A204.1 (cell line): Measurements from ENCODE around the gene TADA1.
"Not testable (repeated sequence)": the region's sequence is repeated elsewhere in the genome, so short reads cannot be mapped to it uniquely, and the experiment has no call there.

Experiments
- FAIRE-seq: peaks from 2 replicates; lab custom pipeline; 2012; peaks lifted over from hg19 to GRCh38; lab: Jason Lieb, UNC

TADA1 gene

DNA sequence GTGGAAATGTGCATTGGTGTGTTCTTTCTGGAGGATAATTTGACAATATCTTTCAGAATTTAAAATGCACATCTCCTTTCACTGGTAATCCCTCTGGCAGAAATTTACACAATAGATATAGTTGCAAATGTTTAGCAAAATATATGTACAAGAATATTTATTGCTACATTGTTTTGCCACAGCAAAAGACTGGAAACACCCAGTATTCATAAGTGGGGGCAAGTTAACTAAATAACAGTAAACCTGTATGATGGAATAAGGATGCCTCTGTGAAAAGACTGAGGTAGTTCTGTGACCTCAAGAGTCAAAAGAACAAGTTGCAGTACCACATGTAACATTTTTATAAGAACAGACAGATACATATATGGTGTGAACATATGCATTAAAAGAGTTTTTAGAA lies 13.7 kb upstream of the TADA1 start:
- no peak for FAIRE-seq

- no peak for FAIRE-seq
These were observed 12.5 kb upstream of the TADA1 start for GRCh38 chr1:166888373-166889111.

DNA sequence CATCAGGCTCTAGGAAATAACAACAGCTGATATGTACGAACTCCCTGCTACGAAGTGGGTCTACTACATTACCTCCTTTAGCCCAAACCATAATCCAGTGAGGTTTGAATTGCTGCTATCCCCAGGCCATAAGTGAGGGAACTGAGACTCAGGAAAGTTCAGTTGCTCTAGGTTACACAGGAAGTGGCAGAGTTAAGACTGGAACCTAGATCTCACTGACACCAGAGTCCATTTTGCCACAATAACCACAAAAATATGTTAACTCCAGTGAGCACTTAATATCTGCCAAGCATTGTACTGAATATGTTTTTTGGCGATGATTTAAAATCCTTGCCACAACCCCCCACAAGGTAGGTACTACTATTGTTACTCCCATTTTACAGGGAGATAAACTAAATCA lies 8.9 kb upstream of the TADA1 start:
- FAIRE-seq: no peak

GRCh38 chr1:166884040-166884642 lies 8.1 kb upstream of the TADA1 start:
- no peak for FAIRE-seq

GRCh38 chr1:166882893-166883292 lies 6.8 kb upstream of the TADA1 start:
- no peak for FAIRE-seq

DNA sequence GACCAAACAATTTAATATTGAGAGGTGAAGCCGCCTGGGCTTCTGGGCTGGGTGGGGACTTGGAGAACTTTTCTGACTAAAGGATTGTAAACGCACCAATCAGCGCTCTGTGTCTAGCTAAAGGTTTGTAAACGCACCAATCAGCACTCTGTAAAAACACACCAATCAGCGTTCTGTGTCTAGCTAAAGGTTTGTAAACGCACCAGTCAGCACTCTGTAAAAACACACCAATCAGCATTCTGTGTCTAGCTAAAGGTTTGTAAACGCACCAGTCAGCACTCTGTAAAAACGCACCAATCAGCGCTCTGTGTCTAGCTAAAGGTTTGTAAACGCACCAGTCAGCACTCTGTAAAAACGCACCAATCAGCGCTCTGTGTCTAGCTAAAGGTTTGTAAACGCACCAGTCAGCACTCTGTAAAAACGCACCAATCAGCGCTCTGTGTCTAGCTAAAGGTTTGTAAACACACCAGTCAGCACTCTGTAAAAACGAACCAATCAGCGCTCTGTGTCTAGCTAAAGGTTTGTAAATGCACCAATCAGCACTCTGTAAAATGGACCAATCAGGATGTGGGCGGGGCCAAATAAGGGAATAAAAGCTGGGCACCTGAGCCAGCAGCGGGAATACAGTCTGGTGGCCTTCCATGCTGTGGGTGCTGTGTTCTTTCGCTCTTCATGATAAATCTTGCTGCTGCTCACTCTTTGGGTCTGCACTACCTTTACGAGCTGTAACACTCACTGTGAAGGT lies 2.3 kb upstream of the TADA1 start:
- not testable (repeated sequence) for FAIRE-seq

DNA sequence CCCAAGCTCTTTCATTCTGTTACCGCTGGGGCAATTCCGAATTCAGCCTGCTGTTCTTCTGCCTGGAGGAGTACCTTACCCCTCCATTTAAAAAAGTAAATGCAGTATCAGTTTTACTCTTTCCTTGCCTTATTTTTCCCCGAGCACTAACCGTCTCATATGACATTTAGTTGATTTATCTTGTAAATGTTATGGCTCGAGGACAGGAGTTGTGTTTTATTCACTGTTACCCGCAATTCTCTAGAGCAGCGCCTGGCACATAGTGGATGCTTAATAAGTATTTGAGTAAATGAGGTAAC lies 425 bp upstream of the TADA1 start:
- FAIRE-seq: no peak

DNA sequence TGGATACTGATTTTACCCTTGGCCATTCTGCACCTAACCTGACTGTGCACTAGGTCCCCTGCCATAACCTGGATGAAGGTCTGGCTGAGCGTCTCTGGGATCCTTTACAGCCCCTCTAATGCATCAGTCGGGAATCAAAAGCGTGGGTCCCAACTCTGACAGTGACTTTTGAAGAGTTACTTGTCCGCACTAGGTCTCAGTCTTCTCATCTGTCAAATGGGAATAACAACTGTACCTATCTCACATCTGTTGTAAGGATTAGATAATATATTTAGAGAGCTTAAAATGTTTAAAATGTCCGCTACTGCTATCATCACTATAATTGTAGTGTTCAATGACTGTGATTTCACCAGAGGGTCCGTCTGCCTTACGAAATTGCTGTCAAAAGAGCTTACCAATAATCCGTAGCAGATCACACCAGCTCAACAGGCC lies 746 bp downstream of the TADA1 start:
- FAIRE-seq: no peak

GRCh38 chr1:166874464-166874863 lies 1.6 kb downstream of the TADA1 start:
- no peak for FAIRE-seq

- FAIRE-seq: no peak
These were observed 5.5 kb downstream of the TADA1 start for GRCh38 chr1:166870584-166870983.

DNA sequence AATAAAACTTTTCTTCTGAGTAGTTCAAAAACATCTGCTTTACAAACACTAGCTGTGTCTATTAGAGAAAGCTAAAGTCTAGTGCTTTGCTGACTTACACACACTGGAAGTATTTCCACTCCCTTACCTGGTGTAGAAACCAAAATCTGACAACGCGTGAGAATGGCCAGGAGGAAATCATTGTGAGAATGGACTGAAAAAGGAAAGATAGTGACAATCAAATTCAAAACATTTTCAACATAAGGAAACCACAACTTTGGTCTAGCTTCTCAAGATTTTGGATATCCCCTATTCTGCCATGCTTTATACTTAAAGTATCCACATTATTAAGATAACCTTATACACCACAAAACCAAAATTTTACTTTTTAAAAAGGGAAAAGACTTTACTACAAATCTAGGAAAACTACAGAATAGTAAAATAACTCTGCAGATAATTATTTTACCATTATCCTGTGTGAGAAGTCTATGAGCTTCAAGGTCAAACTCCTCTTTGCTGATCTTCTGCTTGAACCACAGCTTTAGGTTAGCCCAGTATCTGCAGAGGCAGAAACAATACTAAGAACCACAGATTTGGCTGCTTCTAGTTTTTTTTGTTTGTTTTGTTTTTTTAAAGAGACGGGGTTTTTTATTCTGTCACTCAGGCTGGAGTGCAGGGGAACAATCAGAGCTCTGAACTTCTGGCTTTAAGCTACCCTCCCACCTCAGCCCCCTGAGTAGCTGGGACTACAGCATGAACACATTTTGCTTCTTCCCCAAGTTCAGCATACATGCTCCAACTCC lies 6.6 kb downstream of the TADA1 start:
- FAIRE-seq: no peak

DNA sequence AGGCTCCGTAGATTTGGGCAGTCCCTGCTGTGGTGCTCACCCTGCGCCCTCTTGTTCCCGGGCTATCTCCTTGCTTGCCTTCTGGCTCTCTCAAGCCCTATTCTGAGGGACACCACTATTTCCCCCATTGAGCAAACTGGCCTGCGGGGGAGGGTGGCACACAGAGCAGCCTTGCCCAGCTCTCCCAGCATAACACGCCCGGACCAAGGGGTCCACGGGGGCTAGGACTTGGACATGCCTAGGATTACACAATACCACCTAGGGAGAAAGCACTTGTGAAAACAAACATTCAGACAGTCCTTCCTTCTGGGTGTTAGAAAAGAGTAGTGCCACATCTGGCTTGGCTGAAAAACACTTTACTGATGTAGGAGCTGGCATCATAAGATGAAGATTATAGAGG lies 7.4 kb downstream of the TADA1 start:
- FAIRE-seq: no peak

DNA sequence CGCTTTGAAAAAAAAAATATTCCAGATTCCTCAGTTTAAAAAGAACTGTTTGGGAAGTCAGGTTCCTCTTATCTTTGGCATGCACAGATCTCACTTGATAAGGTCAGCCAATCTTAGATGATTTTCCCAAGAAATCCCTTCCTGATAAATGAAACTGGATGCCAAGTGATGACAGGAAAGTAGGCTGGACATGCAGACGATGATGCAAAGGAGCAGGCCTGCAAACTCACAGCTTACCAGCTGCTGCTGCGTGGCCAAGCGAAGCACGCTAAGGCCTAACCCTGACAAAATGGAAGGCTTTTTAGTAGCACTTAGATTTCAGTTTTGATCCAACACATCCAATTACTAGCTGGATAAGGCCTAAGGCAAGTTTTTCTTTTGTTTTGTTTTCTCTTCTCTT lies 10.1 kb downstream of the TADA1 start:
- no peak for FAIRE-seq

- no peak for FAIRE-seq
These were observed 16.5 kb downstream of the TADA1 start for GRCh38 chr1:166859597-166859996.

DNA sequence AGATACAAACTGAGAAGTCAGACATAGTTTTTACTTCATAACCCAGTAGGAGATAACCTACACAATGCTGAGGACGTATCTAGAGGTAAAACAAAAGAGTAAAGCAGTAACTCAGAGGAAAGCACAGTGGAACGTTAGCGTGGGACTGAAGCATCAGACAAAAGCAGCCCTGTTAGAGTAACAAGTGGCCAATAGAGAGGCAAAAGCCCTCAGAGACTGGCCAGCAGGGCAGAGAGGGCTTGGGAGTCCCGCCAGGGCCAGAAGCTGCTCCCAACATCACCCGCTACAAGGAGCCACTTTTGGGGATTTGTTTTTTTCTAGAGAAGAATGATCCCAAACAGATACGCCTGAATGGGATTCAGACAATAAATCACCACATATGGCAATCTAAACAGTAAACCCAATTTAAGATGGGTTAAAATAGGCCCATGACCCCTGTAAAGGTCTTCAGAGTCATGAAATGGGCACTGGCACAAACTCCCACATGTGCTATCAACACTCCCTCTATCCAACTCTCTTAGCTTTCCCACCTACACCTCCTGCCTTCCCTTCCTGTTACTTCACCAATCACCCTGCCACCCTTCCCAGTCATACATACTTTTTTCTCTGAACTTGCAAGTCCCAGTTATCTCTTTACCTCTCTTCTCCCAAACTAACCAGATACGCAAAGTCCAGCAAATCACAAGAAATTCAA lies 17.2 kb downstream of the TADA1 start:
- no peak for FAIRE-seq

- FAIRE-seq: no peak
These were observed 18.1 kb downstream of the TADA1 start for GRCh38 chr1:166857995-166858394.

DNA sequence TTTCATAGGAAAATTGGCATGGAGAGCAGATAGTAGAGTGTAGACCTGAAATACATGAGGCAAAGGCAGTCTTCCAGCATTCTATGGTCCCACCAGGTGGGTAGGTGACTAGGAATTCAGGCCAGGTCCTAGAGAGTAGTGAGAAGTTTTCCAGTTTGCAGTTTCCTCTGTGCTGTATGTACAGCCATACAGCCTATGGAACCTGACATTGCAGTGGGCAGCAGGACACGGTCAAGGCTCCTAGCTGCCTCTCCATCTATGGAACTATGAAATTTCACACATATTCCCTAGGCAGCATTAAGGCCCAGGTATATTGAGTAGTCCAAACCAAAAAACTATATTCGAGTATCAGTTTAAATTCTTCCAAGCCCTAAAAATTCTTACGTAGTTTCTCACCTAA lies 20.5 kb downstream of the TADA1 start:
- FAIRE-seq: no peak

DNA sequence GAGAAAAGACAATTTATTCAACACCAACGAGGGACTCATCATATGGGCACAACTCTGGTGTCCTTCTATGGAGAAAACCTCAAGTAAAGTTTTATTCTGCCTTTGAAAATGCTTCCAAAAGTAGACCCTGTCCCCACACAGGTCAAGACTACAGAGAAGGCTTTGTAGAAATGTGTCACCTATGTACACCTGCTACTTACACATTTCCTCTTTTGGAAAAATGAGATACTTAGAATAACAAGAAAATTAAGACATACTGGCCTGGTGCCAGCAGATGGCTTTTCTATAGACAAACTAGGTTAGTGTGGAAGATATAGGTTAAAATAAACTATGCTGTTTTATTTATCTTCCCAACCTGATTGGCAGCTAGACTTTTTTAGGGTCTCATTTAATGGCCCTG lies 23.1 kb downstream of the TADA1 start:
- FAIRE-seq: no peak

DNA sequence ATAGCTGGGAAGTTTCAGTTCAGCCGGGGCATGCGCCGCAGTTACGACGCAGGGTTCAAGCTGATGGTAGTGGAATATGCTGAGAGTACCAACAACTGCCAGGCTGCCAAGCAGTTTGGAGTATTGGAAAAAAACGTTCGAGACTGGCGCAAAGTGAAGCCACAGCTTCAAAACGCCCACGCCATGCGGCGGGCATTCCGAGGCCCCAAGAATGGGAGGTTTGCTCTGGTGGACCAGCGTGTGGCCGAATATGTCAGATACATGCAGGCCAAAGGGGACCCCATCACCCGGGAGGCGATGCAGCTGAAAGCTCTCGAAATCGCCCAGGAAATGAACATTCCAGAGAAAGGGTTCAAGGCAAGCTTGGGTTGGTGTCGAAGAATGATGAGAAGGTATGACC lies 26.9 kb downstream of the TADA1 start:
- no peak for FAIRE-seq

DNA sequence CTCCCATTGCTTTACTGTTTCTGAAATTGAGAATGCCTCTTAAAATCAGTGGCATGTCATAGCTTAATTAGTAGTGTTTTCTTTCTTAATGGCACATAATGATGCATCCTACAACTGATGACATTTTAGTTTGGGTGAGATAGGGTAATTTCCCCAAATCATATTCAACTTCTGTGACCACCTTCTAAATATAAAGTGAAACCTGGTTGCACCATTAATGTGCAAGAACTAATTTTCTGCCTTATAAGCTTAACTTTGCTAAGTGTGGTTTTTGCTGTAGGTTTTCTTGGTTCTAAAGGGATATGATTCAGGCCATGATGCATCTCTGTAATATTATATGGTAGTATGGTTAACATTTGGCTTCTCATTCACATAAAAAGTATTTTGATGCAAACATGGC lies 27.9 kb downstream of the TADA1 start:
- no peak for FAIRE-seq

- FAIRE-seq: no peak
These were observed 31.3 kb downstream of the TADA1 start for GRCh38 chr1:166844791-166845190.
